GM23338 (cell line): ENCODE data around the gene ZNF317. TPM values are rescaled to one million over a fixed set of nuclear protein-coding genes. Genes with fewer than 3 reads are reported as not detected.
"Not testable (repeated sequence)": the region's sequence is repeated elsewhere in the genome, so short reads cannot be mapped to it uniquely, and the experiment has no call there.

Source experiments
- ATAC-seq: fragments of 200-7000 bp; cut with Tn5 transposase; 3 replicates; pipeline ENCODE4 v1.9.1; 2020
- DNase-seq: peaks from one replicate; pipeline ENCODE4 v3.0.0-alpha.2; 2015; ENCODE audit warnings: low spot score
- H2AFZ ChIP-seq: fragments of 200-600 bp; sonication (generic); 2 replicates; pipeline ENCODE4 v1.8.0; 2016; ENCODE audit warnings: antibody characterized with exemption, mild to moderate bottlenecking, moderate library complexity
- H3F3A ChIP-seq: fragments of 200-600 bp; sonication (generic); replicated peaks from 2 replicates; pipeline ENCODE4 v1.8.0; 2017; ENCODE audit warnings: antibody characterized with exemption, mixed run types, low read depth
- H3K27ac ChIP-seq: fragments of 200-600 bp; sonication (generic); 2 replicates; pipeline ENCODE4 v1.6.1; 2016; ENCODE audit warnings: low read depth
- H3K27me3 ChIP-seq: fragments of 200-600 bp; sonication (generic); 2 replicates; pipeline ENCODE4 v1.8.0; 2016; ENCODE audit warnings: mild to moderate bottlenecking, mixed run types, moderate library complexity; ENCODE audit not compliant: insufficient read depth
- H3K36me3 ChIP-seq: fragments of 200-600 bp; sonication (generic); 2 replicates; pipeline ENCODE4 v1.8.0; 2016; ENCODE audit warnings: mild to moderate bottlenecking; ENCODE audit not compliant: insufficient read depth
- H3K4me1 ChIP-seq: fragments of 200-600 bp; sonication (generic); 2 replicates; pipeline ENCODE4 v1.8.0; 2016; ENCODE audit warnings: mild to moderate bottlenecking, moderate library complexity; ENCODE audit not compliant: insufficient read depth
- H3K4me2 ChIP-seq: fragments of 200-600 bp; sonication (generic); 2 replicates; pipeline ENCODE4 v1.7.1; 2017; ENCODE audit warnings: mixed run types
- H3K4me3 ChIP-seq: fragments of 200-600 bp; sonication (generic); 2 replicates; pipeline ENCODE4 v1.6.1; 2016; ENCODE audit warnings: mixed run types
- H3K79me2 ChIP-seq: fragments of 200-600 bp; sonication (generic); replicated peaks from 2 replicates; pipeline ENCODE4 v1.8.0; 2017; ENCODE audit warnings: mild to moderate bottlenecking; ENCODE audit not compliant: insufficient read depth
- H3K9me2 ChIP-seq: fragments of 200-600 bp; sonication (generic); 2 replicates; pipeline ENCODE4 v1.8.0; 2017; ENCODE audit not compliant: insufficient read depth
- H4K20me1 ChIP-seq: fragments of 200-600 bp; sonication (generic); replicated peaks from 2 replicates; pipeline ENCODE4 v1.8.0; 2017; ENCODE audit warnings: mild to moderate bottlenecking; ENCODE audit not compliant: insufficient read depth
- H3K27ac Mint-ChIP-seq: 2 replicates; pipeline ENCODE4 v1.8.0; 2020; ENCODE audit warnings: inconsistent platforms, mild to moderate bottlenecking, moderate library complexity, mixed read lengths
- H3K27me3 Mint-ChIP-seq: 3 replicates; pipeline ENCODE4 v1.8.0; 2022; ENCODE audit warnings: low read depth, mild to moderate bottlenecking, moderate library complexity, mixed read lengths, inconsistent platforms; ENCODE audit not compliant: insufficient read depth, poor library complexity
- H3K36me3 Mint-ChIP-seq: 3 replicates; pipeline ENCODE4 v1.8.0; 2021; ENCODE audit warnings: low read depth, mild to moderate bottlenecking, inconsistent platforms, moderate library complexity, mixed read lengths
- H3K4me1 Mint-ChIP-seq: 3 replicates; pipeline ENCODE4 v1.8.0; 2020; ENCODE audit warnings: mild to moderate bottlenecking, inconsistent platforms, mixed read lengths
- H3K4me3 Mint-ChIP-seq: 3 replicates; pipeline ENCODE4 v1.8.0; 2021; ENCODE audit warnings: moderate library complexity, mild to moderate bottlenecking, inconsistent platforms, mixed read lengths
- H3K9me3 Mint-ChIP-seq: 3 replicates; pipeline ENCODE4 v1.8.0; 2020; ENCODE audit warnings: moderate library complexity, mild to moderate bottlenecking, inconsistent platforms, mixed read lengths
- CREB1 ChIP-seq: fragments of 250-450 bp; sonication (Bioruptor Pico); IDR thresholded peaks from 2 replicates; pipeline ENCODE4 v1.5.0; 2020; ENCODE audit warnings: low read depth, mild to moderate bottlenecking, moderate library complexity
- EZH2 ChIP-seq: fragments of 200-600 bp; sonication (generic); IDR thresholded peaks from one replicate; pipeline ENCODE4 v1.8.0; 2017; ENCODE audit warnings: antibody characterized with exemption, mild to moderate bottlenecking, low read depth; ENCODE audit not compliant: unreplicated experiment
- EZH2phosphoT487 ChIP-seq: fragments of 200-600 bp; sonication (generic); IDR thresholded peaks from one replicate; pipeline ENCODE4 v1.8.1; 2018; ENCODE audit warnings: antibody characterized with exemption; ENCODE audit not compliant: unreplicated experiment
- JUNB ChIP-seq: IDR thresholded peaks from one replicate; pipeline ENCODE4 v1.6.1; 2016; ENCODE audit warnings: antibody characterized with exemption; ENCODE audit not compliant: unreplicated experiment
- NANOG ChIP-seq: IDR thresholded peaks from 2 replicates; pipeline ENCODE4 v1.6.1; 2016; ENCODE audit warnings: antibody characterized with exemption, borderline replicate concordance
- STAT1 ChIP-seq: IDR thresholded peaks from one replicate; pipeline ENCODE4 v1.6.1; 2016; ENCODE audit warnings: antibody characterized with exemption; ENCODE audit not compliant: unreplicated experiment
- polyA plus RNA-seq: library from polyadenylated mRNA; unstranded; fragments of >200 nt; fragmentation: Nextera tagmentation; extraction: Ambion mirVana; gene quantifications from 2 replicates; pipeline ENCODE4 v1.2.1, GENCODE V29; 2016
- total RNA-seq: library from RNA; depleted of rRNA; stranded (reverse); fragments of >200 nt; shearing (Covaris generic); gene quantifications from 2 replicates; pipeline ENCODE4 v1.2.3, GENCODE V29; 2014
- TF ChIP-seq, protein P1 (sequence below), 2 experiments: fragments of 200-600 bp in 1 of 2; sonication (generic) in 1 of 2; conservative IDR thresholded peaks; 2 replicates each; pipeline versions ENCODE4 v1.5.1 to v1.6.1; 2016 to 2017; ENCODE audit warnings: antibody characterized with exemption in 2 of 2, low read depth in 2 of 2, mild to moderate bottlenecking in 2 of 2, moderate library complexity in 1 of 2
- TF ChIP-seq, protein P2 (sequence below): IDR thresholded peaks from one replicate; pipeline ENCODE4 v1.6.1; 2018; ENCODE audit warnings: antibody characterized with exemption; ENCODE audit not compliant: unreplicated experiment
- TF ChIP-seq, protein P3 (sequence below): fragments of 250-450 bp; sonication (Bioruptor Pico); IDR thresholded peaks from 2 replicates; pipeline ENCODE4 v1.5.0; 2020; ENCODE audit warnings: mild to moderate bottlenecking, moderate library complexity

Gene ZNF317
- total and polyA plus RNA-seq, 2 experiments from 2014 or later: 25.2 to 32.4 TPM

DNA sequence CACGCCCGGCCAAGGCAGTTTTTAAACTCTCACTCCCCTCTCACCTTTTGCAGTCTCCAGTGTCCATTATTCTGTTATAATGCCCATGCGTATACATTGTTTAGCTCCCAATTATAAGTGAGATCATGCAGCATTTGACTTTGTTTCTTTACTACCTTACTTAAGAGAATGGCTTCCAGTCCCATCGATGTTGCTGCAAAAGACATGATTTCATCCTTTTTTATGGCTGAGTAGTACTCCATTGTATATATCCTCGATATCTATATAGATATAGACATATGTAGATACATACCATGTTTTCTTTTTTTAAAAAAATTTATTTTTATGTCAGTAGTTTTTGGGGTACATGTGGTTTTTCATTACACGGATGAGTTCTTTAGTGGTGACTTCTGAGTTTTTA is 47.0 kb downstream of the ZNF317 start (continued):
- no peak for TF ChIP-seq EZH2
- no peak for TF ChIP-seq NANOG
- TF ChIP-seq JUNB: no peak
- TF ChIP-seq, protein P1, sequence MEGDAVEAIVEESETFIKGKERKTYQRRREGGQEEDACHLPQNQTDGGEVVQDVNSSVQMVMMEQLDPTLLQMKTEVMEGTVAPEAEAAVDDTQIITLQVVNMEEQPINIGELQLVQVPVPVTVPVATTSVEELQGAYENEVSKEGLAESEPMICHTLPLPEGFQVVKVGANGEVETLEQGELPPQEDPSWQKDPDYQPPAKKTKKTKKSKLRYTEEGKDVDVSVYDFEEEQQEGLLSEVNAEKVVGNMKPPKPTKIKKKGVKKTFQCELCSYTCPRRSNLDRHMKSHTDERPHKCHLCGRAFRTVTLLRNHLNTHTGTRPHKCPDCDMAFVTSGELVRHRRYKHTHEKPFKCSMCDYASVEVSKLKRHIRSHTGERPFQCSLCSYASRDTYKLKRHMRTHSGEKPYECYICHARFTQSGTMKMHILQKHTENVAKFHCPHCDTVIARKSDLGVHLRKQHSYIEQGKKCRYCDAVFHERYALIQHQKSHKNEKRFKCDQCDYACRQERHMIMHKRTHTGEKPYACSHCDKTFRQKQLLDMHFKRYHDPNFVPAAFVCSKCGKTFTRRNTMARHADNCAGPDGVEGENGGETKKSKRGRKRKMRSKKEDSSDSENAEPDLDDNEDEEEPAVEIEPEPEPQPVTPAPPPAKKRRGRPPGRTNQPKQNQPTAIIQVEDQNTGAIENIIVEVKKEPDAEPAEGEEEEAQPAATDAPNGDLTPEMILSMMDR (conservative IDR thresholded peaks at IDR 0.05; ENCODE audit: low read depth in 2 of 2): no peak
- no peak for TF ChIP-seq CREB1 (CRISPR knock-in tag)

DNA sequence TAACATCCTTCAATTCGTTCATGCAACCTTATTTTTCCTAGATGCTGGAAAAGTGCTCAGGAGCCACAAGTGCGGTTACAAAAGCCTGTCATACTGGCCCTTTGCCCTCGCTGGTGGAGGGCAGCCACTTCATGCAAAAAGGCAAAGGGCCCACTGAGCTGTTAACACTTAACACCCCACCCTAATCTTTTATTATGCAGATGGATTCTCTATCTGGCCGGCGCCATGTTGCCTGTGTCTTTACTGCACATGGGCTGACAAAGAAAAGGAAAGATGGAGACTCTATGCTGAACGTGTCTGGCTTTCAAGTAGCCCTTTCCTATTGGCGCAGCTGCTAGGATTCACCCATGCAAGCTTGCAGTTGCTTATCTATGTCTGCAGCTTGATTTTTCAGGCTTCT is 49.3 kb downstream of the ZNF317 start:
- no peak overlapping the region for H3K27ac ChIP-seq
- ATAC-seq: no peak
- H3K79me2 ChIP-seq: no peaks in the 10 kb centered on the region
- H3K4me1 ChIP-seq: no peaks in the 10 kb centered on the region
- no peak overlapping the region for H3K4me2 ChIP-seq
- no peaks in the 10 kb centered on the region for H3F3A ChIP-seq
- Mint-ChIP-seq H3K27ac (no peak overlapping the region), H3K9me3 (peaks cover 94% of the 10 kb centered on the region), H3K4me3 (no peak overlapping the region), H3K36me3 (peaks cover 31% of the 10 kb centered on the region), H3K27me3 (peaks cover 7% of the 10 kb centered on the region), H3K4me1 (no peaks in the 10 kb centered on the region)
- no peaks in the 10 kb centered on the region for H4K20me1 ChIP-seq
- H2AFZ ChIP-seq: no peak overlapping the region
- no peak overlapping the region for H3K4me3 ChIP-seq
- DNase-seq: no peak
- TF ChIP-seq, protein P2, sequence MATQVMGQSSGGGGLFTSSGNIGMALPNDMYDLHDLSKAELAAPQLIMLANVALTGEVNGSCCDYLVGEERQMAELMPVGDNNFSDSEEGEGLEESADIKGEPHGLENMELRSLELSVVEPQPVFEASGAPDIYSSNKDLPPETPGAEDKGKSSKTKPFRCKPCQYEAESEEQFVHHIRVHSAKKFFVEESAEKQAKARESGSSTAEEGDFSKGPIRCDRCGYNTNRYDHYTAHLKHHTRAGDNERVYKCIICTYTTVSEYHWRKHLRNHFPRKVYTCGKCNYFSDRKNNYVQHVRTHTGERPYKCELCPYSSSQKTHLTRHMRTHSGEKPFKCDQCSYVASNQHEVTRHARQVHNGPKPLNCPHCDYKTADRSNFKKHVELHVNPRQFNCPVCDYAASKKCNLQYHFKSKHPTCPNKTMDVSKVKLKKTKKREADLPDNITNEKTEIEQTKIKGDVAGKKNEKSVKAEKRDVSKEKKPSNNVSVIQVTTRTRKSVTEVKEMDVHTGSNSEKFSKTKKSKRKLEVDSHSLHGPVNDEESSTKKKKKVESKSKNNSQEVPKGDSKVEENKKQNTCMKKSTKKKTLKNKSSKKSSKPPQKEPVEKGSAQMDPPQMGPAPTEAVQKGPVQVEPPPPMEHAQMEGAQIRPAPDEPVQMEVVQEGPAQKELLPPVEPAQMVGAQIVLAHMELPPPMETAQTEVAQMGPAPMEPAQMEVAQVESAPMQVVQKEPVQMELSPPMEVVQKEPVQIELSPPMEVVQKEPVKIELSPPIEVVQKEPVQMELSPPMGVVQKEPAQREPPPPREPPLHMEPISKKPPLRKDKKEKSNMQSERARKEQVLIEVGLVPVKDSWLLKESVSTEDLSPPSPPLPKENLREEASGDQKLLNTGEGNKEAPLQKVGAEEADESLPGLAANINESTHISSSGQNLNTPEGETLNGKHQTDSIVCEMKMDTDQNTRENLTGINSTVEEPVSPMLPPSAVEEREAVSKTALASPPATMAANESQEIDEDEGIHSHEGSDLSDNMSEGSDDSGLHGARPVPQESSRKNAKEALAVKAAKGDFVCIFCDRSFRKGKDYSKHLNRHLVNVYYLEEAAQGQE: no peak
- no peak for TF ChIP-seq CREB1 (CRISPR knock-in tag)
- no peak for TF ChIP-seq STAT1
- no peak for TF ChIP-seq EZH2phosphoT487
- TF ChIP-seq, protein P3, sequence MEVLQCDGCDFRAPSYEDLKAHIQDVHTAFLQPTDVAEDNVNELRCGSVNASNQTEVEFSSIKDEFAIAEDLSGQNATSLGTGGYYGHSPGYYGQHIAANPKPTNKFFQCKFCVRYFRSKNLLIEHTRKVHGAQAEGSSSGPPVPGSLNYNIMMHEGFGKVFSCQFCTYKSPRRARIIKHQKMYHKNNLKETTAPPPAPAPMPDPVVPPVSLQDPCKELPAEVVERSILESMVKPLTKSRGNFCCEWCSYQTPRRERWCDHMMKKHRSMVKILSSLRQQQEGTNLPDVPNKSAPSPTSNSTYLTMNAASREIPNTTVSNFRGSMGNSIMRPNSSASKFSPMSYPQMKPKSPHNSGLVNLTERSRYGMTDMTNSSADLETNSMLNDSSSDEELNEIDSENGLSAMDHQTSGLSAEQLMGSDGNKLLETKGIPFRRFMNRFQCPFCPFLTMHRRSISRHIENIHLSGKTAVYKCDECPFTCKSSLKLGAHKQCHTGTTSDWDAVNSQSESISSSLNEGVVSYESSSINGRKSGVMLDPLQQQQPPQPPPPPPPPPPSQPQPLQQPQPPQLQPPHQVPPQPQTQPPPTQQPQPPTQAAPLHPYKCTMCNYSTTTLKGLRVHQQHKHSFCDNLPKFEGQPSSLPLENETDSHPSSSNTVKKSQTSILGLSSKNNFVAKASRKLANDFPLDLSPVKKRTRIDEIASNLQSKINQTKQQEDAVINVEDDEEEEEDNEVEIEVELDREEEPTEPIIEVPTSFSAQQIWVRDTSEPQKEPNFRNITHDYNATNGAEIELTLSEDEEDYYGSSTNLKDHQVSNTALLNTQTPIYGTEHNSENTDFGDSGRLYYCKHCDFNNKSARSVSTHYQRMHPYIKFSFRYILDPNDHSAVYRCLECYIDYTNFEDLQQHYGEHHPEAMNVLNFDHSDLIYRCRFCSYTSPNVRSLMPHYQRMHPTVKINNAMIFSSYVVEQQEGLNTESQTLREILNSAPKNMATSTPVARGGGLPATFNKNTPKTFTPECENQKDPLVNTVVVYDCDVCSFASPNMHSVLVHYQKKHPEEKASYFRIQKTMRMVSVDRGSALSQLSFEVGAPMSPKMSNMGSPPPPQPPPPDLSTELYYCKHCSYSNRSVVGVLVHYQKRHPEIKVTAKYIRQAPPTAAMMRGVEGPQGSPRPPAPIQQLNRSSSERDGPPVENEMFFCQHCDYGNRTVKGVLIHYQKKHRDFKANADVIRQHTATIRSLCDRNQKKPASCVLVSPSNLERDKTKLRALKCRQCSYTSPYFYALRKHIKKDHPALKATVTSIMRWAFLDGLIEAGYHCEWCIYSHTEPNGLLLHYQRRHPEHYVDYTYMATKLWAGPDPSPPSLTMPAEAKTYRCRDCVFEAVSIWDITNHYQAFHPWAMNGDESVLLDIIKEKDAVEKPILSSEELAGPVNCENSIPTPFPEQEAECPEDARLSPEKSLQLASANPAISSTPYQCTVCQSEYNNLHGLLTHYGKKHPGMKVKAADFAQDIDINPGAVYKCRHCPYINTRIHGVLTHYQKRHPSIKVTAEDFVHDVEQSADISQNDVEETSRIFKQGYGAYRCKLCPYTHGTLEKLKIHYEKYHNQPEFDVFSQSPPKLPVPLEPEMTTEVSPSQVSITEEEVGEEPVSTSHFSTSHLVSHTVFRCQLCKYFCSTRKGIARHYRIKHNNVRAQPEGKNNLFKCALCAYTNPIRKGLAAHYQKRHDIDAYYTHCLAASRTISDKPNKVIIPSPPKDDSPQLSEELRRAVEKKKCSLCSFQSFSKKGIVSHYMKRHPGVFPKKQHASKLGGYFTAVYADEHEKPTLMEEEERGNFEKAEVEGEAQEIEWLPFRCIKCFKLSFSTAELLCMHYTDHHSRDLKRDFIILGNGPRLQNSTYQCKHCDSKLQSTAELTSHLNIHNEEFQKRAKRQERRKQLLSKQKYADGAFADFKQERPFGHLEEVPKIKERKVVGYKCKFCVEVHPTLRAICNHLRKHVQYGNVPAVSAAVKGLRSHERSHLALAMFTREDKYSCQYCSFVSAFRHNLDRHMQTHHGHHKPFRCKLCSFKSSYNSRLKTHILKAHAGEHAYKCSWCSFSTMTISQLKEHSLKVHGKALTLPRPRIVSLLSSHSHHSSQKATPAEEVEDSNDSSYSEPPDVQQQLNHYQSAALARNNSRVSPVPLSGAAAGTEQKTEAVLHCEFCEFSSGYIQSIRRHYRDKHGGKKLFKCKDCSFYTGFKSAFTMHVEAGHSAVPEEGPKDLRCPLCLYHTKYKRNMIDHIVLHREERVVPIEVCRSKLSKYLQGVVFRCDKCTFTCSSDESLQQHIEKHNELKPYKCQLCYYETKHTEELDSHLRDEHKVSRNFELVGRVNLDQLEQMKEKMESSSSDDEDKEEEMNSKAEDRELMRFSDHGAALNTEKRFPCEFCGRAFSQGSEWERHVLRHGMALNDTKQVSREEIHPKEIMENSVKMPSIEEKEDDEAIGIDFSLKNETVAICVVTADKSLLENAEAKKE (CRISPR knock-in tag): no peak
- H3K27me3 ChIP-seq: no peaks in the 10 kb centered on the region
- H3K36me3 ChIP-seq: peaks cover 10% of the 10 kb centered on the region; the same call in 1 of the 2 replicates
- no peaks in the 10 kb centered on the region for H3K9me2 ChIP-seq

DNA sequence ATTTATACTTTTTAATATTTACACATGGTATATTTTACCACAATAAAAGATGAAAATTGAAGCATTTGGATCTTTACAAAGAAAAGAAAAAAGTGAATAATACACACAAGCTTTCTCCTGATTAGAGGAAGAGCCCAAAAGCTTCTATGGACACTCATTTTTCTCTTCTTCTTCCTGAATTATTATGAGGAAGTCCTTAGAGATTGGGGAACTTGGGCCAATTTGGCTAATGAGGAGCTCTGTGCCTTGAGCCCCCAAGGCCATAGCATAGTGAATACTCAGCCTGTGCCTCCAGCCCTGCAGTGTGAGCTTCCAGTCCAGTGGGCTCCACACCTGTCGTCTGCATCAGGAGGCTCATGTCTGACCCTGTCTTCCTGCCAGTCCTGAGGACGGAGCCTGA is 57.8 kb downstream of the ZNF317 start:
- not testable (repeated sequence) for H3K4me3 ChIP-seq, H3F3A ChIP-seq, H3K36me3 Mint-ChIP-seq, ATAC-seq, DNase-seq, H3K9me2 ChIP-seq, H3K36me3 ChIP-seq, H3K27ac Mint-ChIP-seq, H3K4me1 ChIP-seq, H4K20me1 ChIP-seq, H3K27ac ChIP-seq, H3K27me3 ChIP-seq, H3K4me1 Mint-ChIP-seq, H3K4me3 Mint-ChIP-seq, H3K27me3 Mint-ChIP-seq, H3K79me2 ChIP-seq, H3K4me2 ChIP-seq, H2AFZ ChIP-seq
- peaks cover 94% of the 10 kb centered on the region for H3K9me3 Mint-ChIP-seq
